Neuronal stem cell (in vitro differentiated cells): ENCODE data around the gene TMPRSS11E.
A peak's percentile ranks its signal among the peaks of the same experiment; 100 is the strongest.

Experiments used
- DNase-seq: peaks from one replicate; pipeline ENCODE4 v3.0.0-alpha.2; 2013; ENCODE audit warnings: low spot score
- H2AFZ ChIP-seq: one replicate; pipeline ENCODE4 v1.6.1; 2013; ENCODE audit warnings: mild to moderate bottlenecking, low read length, inconsistent platforms
- H2AK5ac ChIP-seq: 2 replicates; pipeline ENCODE4 v1.6.1; 2013; ENCODE audit warnings: low read depth, mild to moderate bottlenecking, inconsistent platforms, low read length, moderate library complexity, mixed read lengths
- H2BK120ac ChIP-seq: 2 replicates; pipeline ENCODE4 v1.6.1; 2013; ENCODE audit warnings: low read depth, mild to moderate bottlenecking, inconsistent platforms, low read length, moderate library complexity, mixed read lengths
- H2BK12ac ChIP-seq: one replicate; pipeline ENCODE4 v1.6.1; 2013; ENCODE audit warnings: low read length, inconsistent platforms
- H2BK15ac ChIP-seq: 2 replicates; pipeline ENCODE4 v1.6.1; 2013; ENCODE audit warnings: mild to moderate bottlenecking, low read length, inconsistent platforms, mixed read lengths
- H2BK5ac ChIP-seq: one replicate; pipeline ENCODE4 v1.6.1; 2013; ENCODE audit warnings: inconsistent platforms, mild to moderate bottlenecking, low read length, moderate library complexity
- H3K14ac ChIP-seq: one replicate; pipeline ENCODE4 v1.6.1; 2013; ENCODE audit warnings: low read length, inconsistent platforms
- H3K18ac ChIP-seq: 2 replicates; pipeline ENCODE4 v1.6.1; 2013; ENCODE audit warnings: low read length, inconsistent platforms
- H3K23ac ChIP-seq: 2 replicates; pipeline ENCODE4 v1.6.1; 2013; ENCODE audit warnings: low read depth, mild to moderate bottlenecking, mixed read lengths, low read length, inconsistent platforms; ENCODE audit not compliant: poor library complexity
- H3K27ac ChIP-seq: replicated peaks from 3 replicates; pipeline ENCODE4 v1.5.1; 2013; ENCODE audit warnings: low read length, inconsistent platforms
- H3K27me3 ChIP-seq, 3 experiments: 2 replicates each; pipeline ENCODE4 v1.6.1; 2013; ENCODE audit warnings: low read length in 3 of 3, mild to moderate bottlenecking in 2 of 3, inconsistent platforms in 1 of 3, low read depth in 1 of 3, mixed read lengths in 1 of 3, moderate library complexity in 1 of 3; ENCODE audit not compliant: control insufficient read depth in 3 of 3, insufficient read depth in 3 of 3
- H3K36me3 ChIP-seq, 2 donors: replicated peaks in 1 of 2; 2 replicates each; pipeline ENCODE4 v1.6.1; 2013; ENCODE audit warnings: low read length in 2 of 2; ENCODE audit not compliant: control insufficient read depth in 2 of 2, insufficient read depth in 2 of 2
- H3K4ac ChIP-seq: 2 replicates; pipeline ENCODE4 v1.6.1; 2013; ENCODE audit warnings: inconsistent platforms, mild to moderate bottlenecking, low read length, moderate library complexity
- H3K4me1 ChIP-seq, 2 donors: 1 replicate in 1 of 2; 2 replicates in 1 of 2; pipeline ENCODE4 v1.6.1; 2013; ENCODE audit warnings: low read length in 2 of 2, low read depth in 1 of 2; ENCODE audit not compliant: control insufficient read depth in 2 of 2, insufficient read depth in 1 of 2
- H3K4me2 ChIP-seq: one replicate; pipeline ENCODE4 v1.6.1; 2013; ENCODE audit warnings: mild to moderate bottlenecking, low read length, inconsistent platforms; ENCODE audit not compliant: insufficient read depth, poor library complexity, severe bottlenecking
- H3K4me3 ChIP-seq, 2 donors: 2 replicates each; pipeline ENCODE4 v1.5.1; 2013; ENCODE audit warnings: low read length in 2 of 2, mild to moderate bottlenecking in 2 of 2, inconsistent platforms in 1 of 2, moderate library complexity in 1 of 2
- H3K79me1 ChIP-seq: one replicate; pipeline ENCODE4 v1.6.1; 2013; ENCODE audit warnings: low read depth, mild to moderate bottlenecking, inconsistent platforms, low read length, moderate library complexity
- H3K9ac ChIP-seq: one replicate; pipeline ENCODE4 v1.6.1; 2013; ENCODE audit warnings: mild to moderate bottlenecking, low read depth, low read length, inconsistent platforms; ENCODE audit not compliant: poor library complexity
- H3K9me3 ChIP-seq, 2 donors: replicated peaks in 1 of 2; 2 replicates each; pipeline versions ENCODE3 to v1.6.1; 2013; ENCODE audit warnings: low read length in 2 of 2, mild to moderate bottlenecking in 2 of 2, inconsistent platforms in 1 of 2, low read depth in 1 of 2, mixed read lengths in 1 of 2, moderate library complexity in 1 of 2; ENCODE audit not compliant: control insufficient read depth in 2 of 2, insufficient read depth in 1 of 2
- H4K8ac ChIP-seq: one replicate; pipeline ENCODE4 v1.6.1; 2013; ENCODE audit warnings: low read depth, mild to moderate bottlenecking, inconsistent platforms, low read length, moderate library complexity
- H4K91ac ChIP-seq: one replicate; pipeline ENCODE4 v1.6.1; 2013; ENCODE audit warnings: low read length, low read depth, mild to moderate bottlenecking, inconsistent platforms; ENCODE audit not compliant: poor library complexity
- WGBS, 2 donors: extraction: QIAGEN DNeasy Blood & Tissue Kit; methylation state at CpG; one replicate each; pipeline ENCODE4 v1.1.7; 2013; ENCODE audit warnings: missing lambda C conversion rate in 2 of 2, mixed read lengths in 1 of 2; ENCODE audit not compliant: insufficient read length in 2 of 2, insufficient replicate concordance in 1 of 2; ENCODE audit errors: extremely low coverage in 2 of 2; 5-methylcytosine and 5-hydroxymethylcytosine counted together

The TMPRSS11E gene

DNA sequence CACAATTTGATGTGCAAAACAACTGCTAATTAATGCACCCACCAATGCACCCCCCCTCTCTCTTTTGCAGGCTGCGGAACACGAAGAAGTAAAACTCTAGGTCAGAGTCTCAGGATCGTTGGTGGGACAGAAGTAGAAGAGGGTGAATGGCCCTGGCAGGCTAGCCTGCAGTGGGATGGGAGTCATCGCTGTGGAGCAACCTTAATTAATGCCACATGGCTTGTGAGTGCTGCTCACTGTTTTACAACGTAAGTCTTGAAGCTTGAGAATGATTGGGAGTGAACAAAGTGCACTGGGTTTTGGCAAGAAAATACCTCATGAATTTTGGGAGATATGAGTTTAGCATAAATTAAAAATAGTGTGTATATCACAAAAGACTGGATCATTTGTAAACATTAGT is 28.9 kb downstream of the TMPRSS11E start:
- no peak overlapping the region for H4K8ac ChIP-seq
- H2BK120ac ChIP-seq = no peak overlapping the region
- H3K18ac ChIP-seq = no peak overlapping the region
- no peak overlapping the region for H4K91ac ChIP-seq
- no peak for DNase-seq
- H3K4me3 ChIP-seq = no peak overlapping the region
- no peak overlapping the region for H2AFZ ChIP-seq
- H3K4ac ChIP-seq = no peak overlapping the region
- H3K14ac ChIP-seq = peak overlapping the region; percentile 56
- no peaks in the 10 kb centered on the region for H3K27me3 ChIP-seq
- no peaks in the 10 kb centered on the region for H3K36me3 ChIP-seq
- H2BK15ac ChIP-seq = no peak overlapping the region
- H3K27ac ChIP-seq = no peak overlapping the region
- H3K23ac ChIP-seq = no peak overlapping the region
- no peak overlapping the region for H2BK5ac ChIP-seq
- H3K9me3 ChIP-seq = no peaks in the 10 kb centered on the region
- no peak overlapping the region for H2AK5ac ChIP-seq
- H3K4me1 ChIP-seq = no peaks in the 10 kb centered on the region
- no CpG with 5 or more reads among the region's 5 CpGs for WGBS, 2 donors
- H3K9ac ChIP-seq = no peak overlapping the region
- H2BK12ac ChIP-seq = no peak overlapping the region
- H3K79me1 ChIP-seq = no peaks in the 10 kb centered on the region
- no peak overlapping the region for H3K4me2 ChIP-seq

- Histone ChIP-seq H3K18ac (no peak overlapping the region), H3K4me3 (no peak overlapping the region), H4K8ac (no peak overlapping the region), H3K27me3 (no peaks in the 10 kb centered on the region), H3K9ac (peak overlapping the region; percentile 51), H2BK120ac (no peak overlapping the region), H3K4ac (no peak overlapping the region), H3K79me1 (no peaks in the 10 kb centered on the region), H2BK5ac (no peak overlapping the region), H4K91ac (no peak overlapping the region), H2BK15ac (no peak overlapping the region), H3K36me3 (no peaks in the 10 kb centered on the region), H3K4me1 (no peaks in the 10 kb centered on the region), H2AFZ (no peak overlapping the region), H3K14ac (peak overlapping the region; percentile 21), H3K27ac (no peak overlapping the region), H2BK12ac (no peak overlapping the region), H3K4me2 (no peak overlapping the region), H3K9me3 (peaks cover 0 to 3% of the 10 kb centered on the region in 2 donors), H2AK5ac (no peak overlapping the region), H3K23ac (no peak overlapping the region)
- no peak for DNase-seq
- no CpG with 5 or more reads among the region's 5 CpGs for WGBS, 2 donors
Observed at GRCh38 chr4:68489338-68489737, 42.1 kb downstream of the TMPRSS11E start.

DNA sequence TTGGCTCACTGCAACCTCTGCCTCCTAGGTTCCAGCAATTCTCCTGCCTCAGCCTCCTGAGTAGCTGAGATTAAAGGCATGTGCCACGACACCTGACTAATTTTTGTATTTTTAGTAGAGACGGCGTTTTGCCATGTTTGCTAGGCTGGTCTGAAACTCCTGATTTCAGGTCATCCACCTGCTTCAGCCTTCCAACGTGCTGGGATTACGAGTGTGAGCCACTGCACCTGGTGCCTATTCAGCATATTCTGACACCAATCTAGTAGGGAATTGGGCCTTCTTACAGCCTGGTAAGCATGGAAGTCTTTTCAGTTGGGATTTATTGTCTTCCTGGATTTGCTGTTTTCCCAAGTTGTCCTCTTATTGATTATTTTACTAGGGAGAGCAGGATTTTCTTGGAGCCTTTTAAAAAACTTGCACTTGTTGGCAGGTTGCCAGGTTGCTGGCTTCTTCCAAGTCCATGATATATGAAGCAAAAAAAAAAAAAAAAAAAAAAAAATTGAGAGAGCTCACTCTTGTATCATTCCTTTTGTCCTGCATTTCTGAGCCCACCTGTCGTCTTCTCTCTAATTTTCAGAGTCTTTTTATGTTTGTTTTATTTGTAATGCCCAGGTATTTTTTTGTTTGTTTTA is 43.7 kb downstream of the TMPRSS11E start:
- H3K27ac ChIP-seq = no peak overlapping the region
- WGBS, 2 donors = no CpG with 5 or more reads among the region's 6 CpGs
- H4K91ac ChIP-seq = no peak overlapping the region
- no peak overlapping the region for H2BK120ac ChIP-seq
- no peak overlapping the region for H4K8ac ChIP-seq
- H3K14ac ChIP-seq = no peak overlapping the region
- no peak overlapping the region for H3K4me2 ChIP-seq
- H3K18ac ChIP-seq = no peak overlapping the region
- no peaks in the 10 kb centered on the region for H3K79me1 ChIP-seq
- no peak overlapping the region for H2AFZ ChIP-seq
- no peaks in the 10 kb centered on the region for H3K27me3 ChIP-seq
- DNase-seq = no peak
- no peak overlapping the region for H3K23ac ChIP-seq
- no peak overlapping the region for H3K4me3 ChIP-seq
- no peaks in the 10 kb centered on the region for H3K36me3 ChIP-seq
- no peak overlapping the region for H2BK5ac ChIP-seq
- H3K9me3 ChIP-seq = peaks cover 0 to 3% of the 10 kb centered on the region in 2 donors
- no peak overlapping the region for H2BK15ac ChIP-seq
- no peak overlapping the region for H3K9ac ChIP-seq
- H3K4me1 ChIP-seq = no peaks in the 10 kb centered on the region
- no peak overlapping the region for H2AK5ac ChIP-seq
- H3K4ac ChIP-seq = no peak overlapping the region
- H2BK12ac ChIP-seq = no peak overlapping the region

GRCh38 chr4:68494688-68495087 is 47.4 kb downstream of the TMPRSS11E start:
- no peak overlapping the region for H3K27ac ChIP-seq
- H4K8ac ChIP-seq = no peak overlapping the region
- no peaks in the 10 kb centered on the region for H3K4me1 ChIP-seq
- H3K36me3 ChIP-seq = no peaks in the 10 kb centered on the region
- H3K79me1 ChIP-seq = no peaks in the 10 kb centered on the region
- no peak overlapping the region for H2AK5ac ChIP-seq
- no peak overlapping the region for H4K91ac ChIP-seq
- no peak overlapping the region for H2BK15ac ChIP-seq
- no peak for DNase-seq
- no peak overlapping the region for H3K18ac ChIP-seq
- H3K4ac ChIP-seq = no peak overlapping the region
- H3K9me3 ChIP-seq = no peaks in the 10 kb centered on the region
- H2BK12ac ChIP-seq = no peak overlapping the region
- no peak overlapping the region for H3K14ac ChIP-seq
- no peak overlapping the region for H2BK5ac ChIP-seq
- no peaks in the 10 kb centered on the region for H3K27me3 ChIP-seq
- no peak overlapping the region for H3K23ac ChIP-seq
- no peak overlapping the region for H3K4me2 ChIP-seq
- H2BK120ac ChIP-seq = no peak overlapping the region
- no peak overlapping the region for H2AFZ ChIP-seq
- H3K9ac ChIP-seq = no peak overlapping the region
- no peak overlapping the region for H3K4me3 ChIP-seq
- no CpG with 5 or more reads among the region's 1 CpG for WGBS, 2 donors
